Loucy (cell line): ENCODE results near the gene AKNA.

ENCODE experiments used
- EZH2phosphoT487 ChIP-seq: fragments of 200-600 bp; IDR thresholded peaks from 2 replicates; pipeline ENCODE4 v1.6.1; 2018; ENCODE audit warnings: antibody characterized with exemption, mild to moderate bottlenecking, moderate library complexity, borderline replicate concordance
- TF ChIP-seq, protein P1 (sequence below): fragments of 200-600 bp; sonication (generic); conservative IDR thresholded peaks from 2 replicates; pipeline ENCODE4 v1.5.1; 2014; ENCODE audit warnings: mild to moderate bottlenecking, antibody characterized with exemption, low read length

DNA sequence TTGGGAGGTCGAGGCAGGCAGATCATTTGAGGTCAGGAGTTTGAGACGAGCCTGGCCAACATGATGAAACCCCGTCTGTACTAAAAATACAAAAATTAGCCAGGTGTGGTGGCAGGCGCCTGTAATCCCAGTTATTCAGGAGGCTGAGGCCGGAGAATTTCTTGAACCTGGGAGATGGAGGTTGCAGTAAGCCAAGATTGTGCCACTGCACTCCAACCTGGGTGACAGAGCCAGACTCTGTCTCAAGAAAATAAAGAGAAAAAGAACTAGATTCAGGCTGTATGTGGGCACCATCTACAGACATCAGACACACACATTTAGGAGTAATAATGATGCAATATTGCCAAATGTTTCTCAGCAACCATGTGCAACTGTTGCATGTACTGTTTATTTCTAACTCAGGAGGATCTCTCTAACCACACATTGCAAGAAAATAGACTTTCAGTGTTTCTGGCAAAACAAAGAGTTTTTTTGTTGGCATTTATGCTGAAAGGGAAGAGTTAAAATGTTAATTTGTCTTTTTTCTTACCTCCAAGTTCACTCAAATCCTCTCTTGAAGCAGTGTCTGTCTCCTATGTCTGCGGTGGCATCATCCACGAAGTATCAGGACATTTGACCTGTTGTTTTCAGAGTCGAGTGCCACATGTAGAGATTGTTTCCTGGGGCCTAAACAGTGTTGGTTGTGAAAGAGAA is 70.0 kb downstream of the AKNA start:
- TF ChIP-seq EZH2phosphoT487: no peak
- TF ChIP-seq, protein P1, sequence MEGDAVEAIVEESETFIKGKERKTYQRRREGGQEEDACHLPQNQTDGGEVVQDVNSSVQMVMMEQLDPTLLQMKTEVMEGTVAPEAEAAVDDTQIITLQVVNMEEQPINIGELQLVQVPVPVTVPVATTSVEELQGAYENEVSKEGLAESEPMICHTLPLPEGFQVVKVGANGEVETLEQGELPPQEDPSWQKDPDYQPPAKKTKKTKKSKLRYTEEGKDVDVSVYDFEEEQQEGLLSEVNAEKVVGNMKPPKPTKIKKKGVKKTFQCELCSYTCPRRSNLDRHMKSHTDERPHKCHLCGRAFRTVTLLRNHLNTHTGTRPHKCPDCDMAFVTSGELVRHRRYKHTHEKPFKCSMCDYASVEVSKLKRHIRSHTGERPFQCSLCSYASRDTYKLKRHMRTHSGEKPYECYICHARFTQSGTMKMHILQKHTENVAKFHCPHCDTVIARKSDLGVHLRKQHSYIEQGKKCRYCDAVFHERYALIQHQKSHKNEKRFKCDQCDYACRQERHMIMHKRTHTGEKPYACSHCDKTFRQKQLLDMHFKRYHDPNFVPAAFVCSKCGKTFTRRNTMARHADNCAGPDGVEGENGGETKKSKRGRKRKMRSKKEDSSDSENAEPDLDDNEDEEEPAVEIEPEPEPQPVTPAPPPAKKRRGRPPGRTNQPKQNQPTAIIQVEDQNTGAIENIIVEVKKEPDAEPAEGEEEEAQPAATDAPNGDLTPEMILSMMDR: no peak
